OCI-LY3 (cell line): Measurements from ENCODE around the gene ADAMTS1.

Source experiments
- H2AFZ ChIP-seq: fragments of 200-600, 300-600 bp; shearing (Covaris generic); 2 replicates; pipeline ENCODE4 v1.6.0; 2014; ENCODE audit warnings: antibody characterized with exemption, low read depth, low read length
- H3K27ac ChIP-seq: fragments of 200-600, 300-600 bp; sonication (generic); 2 replicates; pipeline ENCODE4 v1.5.1; 2014; ENCODE audit warnings: mild to moderate bottlenecking, low read length, moderate library complexity, mixed read lengths
- H3K27me3 ChIP-seq: fragments of 200-600, 300-600 bp; sonication (generic); 2 replicates; pipeline ENCODE4 v1.6.1; 2014; ENCODE audit warnings: low read depth, low read length, mixed read lengths
- H3K36me3 ChIP-seq: fragments of 200-600, 300-600 bp; sonication (generic); replicated peaks from 2 replicates; pipeline ENCODE3; 2014; ENCODE audit warnings: low read depth, low read length, mixed read lengths
- H3K4me1 ChIP-seq: fragments of 300-600, 200-600 bp; sonication (generic); 2 replicates; pipeline ENCODE4 v1.6.1; 2014; ENCODE audit warnings: low read length, mixed read lengths
- H3K4me2 ChIP-seq: fragments of 200-600, 300-600 bp; sonication (generic); 2 replicates; pipeline ENCODE4 v1.6.1; 2014; ENCODE audit warnings: low read length, mixed read lengths
- H3K4me3 ChIP-seq: fragments of 300-600, 200-600 bp; sonication (generic); 2 replicates; pipeline ENCODE4 v1.5.1; 2014; ENCODE audit warnings: antibody characterized with exemption, mild to moderate bottlenecking, low read length, moderate library complexity
- H3K79me2 ChIP-seq: fragments of 300-600, 200-600 bp; shearing (Covaris generic); 2 replicates; pipeline ENCODE4 v1.6.1; 2014; ENCODE audit warnings: mild to moderate bottlenecking, low read length, mixed read lengths
- H3K9ac ChIP-seq: fragments of 300-600, 200-600 bp; shearing (Covaris generic); 2 replicates; pipeline ENCODE4 v1.6.0; 2014; ENCODE audit warnings: mild to moderate bottlenecking, low read length, moderate library complexity
- H3K9me3 ChIP-seq: fragments of 200-600, 300-600 bp; shearing (Covaris generic); 2 replicates; pipeline ENCODE4 v1.6.1; 2014; ENCODE audit warnings: low read length, mixed read lengths; ENCODE audit not compliant: insufficient read depth
- H4K20me1 ChIP-seq: fragments of 200-600, 300-600 bp; sonication (generic); 2 replicates; pipeline ENCODE4 v1.6.1; 2016; ENCODE audit warnings: low read length, mixed read lengths; ENCODE audit not compliant: insufficient read depth
- EZH2phosphoT487 ChIP-seq: fragments of 200-600 bp; shearing (Covaris generic); IDR thresholded peaks from 2 replicates; pipeline ENCODE4 v1.6.1; 2018; ENCODE audit warnings: antibody characterized with exemption, mixed run types, low read depth
- TF ChIP-seq, protein P1 (sequence below): fragments of 200-600, 300-600 bp; sonication (generic); IDR thresholded peaks from 2 replicates; pipeline ENCODE4 v1.5.1; 2014; ENCODE audit warnings: antibody characterized with exemption, low read length, low read depth

Gene ADAMTS1

DNA sequence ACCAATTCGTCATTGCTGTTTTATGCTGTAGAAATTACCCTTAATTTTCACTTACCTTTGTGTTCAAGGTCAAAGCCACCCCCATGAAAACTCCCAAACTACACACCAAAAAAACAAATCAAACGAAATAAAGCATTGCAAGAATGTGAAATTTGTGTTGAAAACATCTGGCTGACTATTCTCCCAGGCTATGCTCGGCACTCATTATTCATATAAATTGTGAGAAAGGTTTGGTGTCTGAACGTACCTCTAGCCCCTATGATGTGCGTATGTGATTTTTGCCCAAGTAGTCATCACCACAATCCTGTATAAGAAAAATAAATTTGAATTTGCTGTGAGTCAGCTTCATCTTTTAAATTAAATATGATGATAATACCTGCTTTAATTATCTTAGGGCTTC is 34.9 kb downstream of the ADAMTS1 start:
- H3K4me3 ChIP-seq = no peak overlapping the region
- no peaks in the 10 kb centered on the region for H3K9me3 ChIP-seq
- H3K4me1 ChIP-seq = no peaks in the 10 kb centered on the region
- no peaks in the 10 kb centered on the region for H3K27me3 ChIP-seq
- no peak overlapping the region for H3K27ac ChIP-seq
- H2AFZ ChIP-seq = no peak overlapping the region
- no peaks in the 10 kb centered on the region for H3K79me2 ChIP-seq
- no peak for TF ChIP-seq EZH2phosphoT487
- TF ChIP-seq, protein P1, sequence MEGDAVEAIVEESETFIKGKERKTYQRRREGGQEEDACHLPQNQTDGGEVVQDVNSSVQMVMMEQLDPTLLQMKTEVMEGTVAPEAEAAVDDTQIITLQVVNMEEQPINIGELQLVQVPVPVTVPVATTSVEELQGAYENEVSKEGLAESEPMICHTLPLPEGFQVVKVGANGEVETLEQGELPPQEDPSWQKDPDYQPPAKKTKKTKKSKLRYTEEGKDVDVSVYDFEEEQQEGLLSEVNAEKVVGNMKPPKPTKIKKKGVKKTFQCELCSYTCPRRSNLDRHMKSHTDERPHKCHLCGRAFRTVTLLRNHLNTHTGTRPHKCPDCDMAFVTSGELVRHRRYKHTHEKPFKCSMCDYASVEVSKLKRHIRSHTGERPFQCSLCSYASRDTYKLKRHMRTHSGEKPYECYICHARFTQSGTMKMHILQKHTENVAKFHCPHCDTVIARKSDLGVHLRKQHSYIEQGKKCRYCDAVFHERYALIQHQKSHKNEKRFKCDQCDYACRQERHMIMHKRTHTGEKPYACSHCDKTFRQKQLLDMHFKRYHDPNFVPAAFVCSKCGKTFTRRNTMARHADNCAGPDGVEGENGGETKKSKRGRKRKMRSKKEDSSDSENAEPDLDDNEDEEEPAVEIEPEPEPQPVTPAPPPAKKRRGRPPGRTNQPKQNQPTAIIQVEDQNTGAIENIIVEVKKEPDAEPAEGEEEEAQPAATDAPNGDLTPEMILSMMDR = no peak
- no peaks in the 10 kb centered on the region for H4K20me1 ChIP-seq
- no peak overlapping the region for H3K9ac ChIP-seq
- no peaks in the 10 kb centered on the region for H3K36me3 ChIP-seq
- H3K4me2 ChIP-seq = no peak overlapping the region

DNA sequence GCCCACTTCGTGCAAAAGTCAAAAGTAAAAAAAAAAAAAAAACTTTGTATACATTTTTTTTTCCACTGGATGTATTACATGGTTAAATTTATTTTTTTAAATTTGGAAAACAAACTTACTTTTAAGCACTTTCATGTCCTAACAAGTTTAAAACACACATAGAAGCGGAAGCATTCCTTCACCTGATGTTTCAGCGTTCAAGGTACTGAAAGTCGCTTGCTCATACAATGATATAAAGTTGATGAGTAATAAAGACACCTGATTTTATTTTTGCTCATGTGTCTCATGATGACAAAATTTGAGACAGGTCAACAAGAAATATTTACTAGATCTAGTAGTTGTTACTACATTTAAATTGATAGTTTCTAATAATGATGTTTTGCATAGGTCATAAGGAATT is 35.5 kb downstream of the ADAMTS1 start:
- H2AFZ ChIP-seq = no peak overlapping the region
- no peaks in the 10 kb centered on the region for H4K20me1 ChIP-seq
- H3K27ac ChIP-seq = no peak overlapping the region
- no peaks in the 10 kb centered on the region for H3K79me2 ChIP-seq
- no peak overlapping the region for H3K4me3 ChIP-seq
- H3K4me1 ChIP-seq = no peaks in the 10 kb centered on the region
- no peaks in the 10 kb centered on the region for H3K9me3 ChIP-seq
- no peaks in the 10 kb centered on the region for H3K36me3 ChIP-seq
- H3K4me2 ChIP-seq = no peak overlapping the region
- H3K9ac ChIP-seq = no peak overlapping the region
- H3K27me3 ChIP-seq = no peaks in the 10 kb centered on the region
- TF ChIP-seq, protein P1 = no peak
- TF ChIP-seq EZH2phosphoT487 = no peak

DNA sequence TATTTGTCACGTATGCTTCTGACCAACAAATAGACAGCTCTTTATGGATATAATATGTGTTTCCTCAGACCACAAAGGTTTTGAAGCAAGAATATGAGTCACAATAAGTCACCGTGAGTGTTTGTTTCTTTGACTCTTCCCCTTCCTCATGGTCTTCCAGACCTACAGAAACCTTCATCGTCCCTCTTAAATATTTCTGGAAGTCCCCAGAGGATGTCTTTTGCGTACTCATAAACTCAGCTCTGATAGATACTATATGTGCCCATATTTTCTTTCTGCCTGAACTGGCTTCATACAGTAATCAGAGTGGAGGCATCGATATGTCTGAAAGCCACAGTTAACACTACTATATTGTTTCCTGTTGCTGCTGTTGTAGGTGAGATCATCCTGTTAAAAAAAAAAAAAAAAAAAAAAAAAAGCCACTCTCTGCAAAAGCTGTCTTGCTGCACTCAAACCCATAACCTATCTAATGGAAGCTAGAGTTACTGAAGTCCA is 38.4 kb downstream of the ADAMTS1 start:
- no peaks in the 10 kb centered on the region for H3K36me3 ChIP-seq
- H3K4me3 ChIP-seq = no peak overlapping the region
- H4K20me1 ChIP-seq = no peaks in the 10 kb centered on the region
- no peak overlapping the region for H3K4me2 ChIP-seq
- no peak overlapping the region for H3K27ac ChIP-seq
- no peaks in the 10 kb centered on the region for H3K79me2 ChIP-seq
- H2AFZ ChIP-seq = no peak overlapping the region
- no peaks in the 10 kb centered on the region for H3K27me3 ChIP-seq
- H3K9ac ChIP-seq = no peak overlapping the region
- TF ChIP-seq, protein P1 = no peak
- TF ChIP-seq EZH2phosphoT487 = no peak
- H3K9me3 ChIP-seq = no peaks in the 10 kb centered on the region
- H3K4me1 ChIP-seq = no peaks in the 10 kb centered on the region

DNA sequence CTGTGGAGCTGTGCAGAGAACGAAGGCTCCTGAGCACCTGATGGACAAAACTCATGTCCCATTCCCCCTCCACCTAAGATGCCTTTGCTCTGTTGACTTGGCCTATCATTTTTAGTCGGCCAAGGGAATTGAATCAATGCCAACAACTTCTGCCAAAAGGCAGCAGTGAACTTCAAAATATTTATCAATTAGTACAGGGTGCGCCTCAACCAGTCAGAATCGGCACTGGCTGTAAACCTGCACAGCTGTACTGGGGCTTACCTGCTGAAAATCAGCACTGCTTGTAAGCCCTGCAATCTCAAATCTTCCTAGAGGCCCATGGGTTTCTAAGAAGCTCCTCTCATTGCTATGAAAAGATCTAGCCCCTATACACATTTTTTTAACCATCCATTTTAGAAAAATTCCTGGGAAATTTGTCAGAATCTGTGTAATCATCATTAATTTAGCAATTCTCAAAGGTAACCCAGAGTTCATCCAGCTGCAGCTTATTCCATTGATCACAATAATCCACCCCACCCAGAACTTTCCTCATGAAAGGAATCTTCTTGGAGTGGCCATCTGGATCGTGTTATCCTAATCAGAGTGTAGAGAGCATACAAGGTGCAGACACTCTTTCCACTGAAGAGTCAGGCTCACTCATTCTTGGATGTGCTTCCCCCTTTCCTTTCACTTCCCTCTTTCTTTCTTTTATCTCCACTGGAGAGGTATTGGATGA is 40.2 kb downstream of the ADAMTS1 start:
- no peaks in the 10 kb centered on the region for H4K20me1 ChIP-seq
- TF ChIP-seq EZH2phosphoT487 = no peak
- H2AFZ ChIP-seq = no peak overlapping the region
- H3K27ac ChIP-seq = no peak overlapping the region
- H3K27me3 ChIP-seq = no peaks in the 10 kb centered on the region
- no peaks in the 10 kb centered on the region for H3K9me3 ChIP-seq
- no peaks in the 10 kb centered on the region for H3K4me1 ChIP-seq
- H3K9ac ChIP-seq = no peak overlapping the region
- H3K4me3 ChIP-seq = no peak overlapping the region
- no peaks in the 10 kb centered on the region for H3K36me3 ChIP-seq
- H3K4me2 ChIP-seq = no peak overlapping the region
- H3K79me2 ChIP-seq = no peaks in the 10 kb centered on the region
